NCI-H510A (cell line): ENCODE results near the gene TBC1D24.
A peak's percentile ranks its signal among the peaks of the same experiment; 100 is the strongest.

Experiments used
- DNase-seq: peaks from one replicate; lab custom pipeline; 2025; lab: John Stamatoyannopoulos, UW

TBC1D24 gene

GRCh38 chr16:2450535-2450934 is 24.4 kb upstream of the TBC1D24 start:
- DNase-seq, result no peak

DNA sequence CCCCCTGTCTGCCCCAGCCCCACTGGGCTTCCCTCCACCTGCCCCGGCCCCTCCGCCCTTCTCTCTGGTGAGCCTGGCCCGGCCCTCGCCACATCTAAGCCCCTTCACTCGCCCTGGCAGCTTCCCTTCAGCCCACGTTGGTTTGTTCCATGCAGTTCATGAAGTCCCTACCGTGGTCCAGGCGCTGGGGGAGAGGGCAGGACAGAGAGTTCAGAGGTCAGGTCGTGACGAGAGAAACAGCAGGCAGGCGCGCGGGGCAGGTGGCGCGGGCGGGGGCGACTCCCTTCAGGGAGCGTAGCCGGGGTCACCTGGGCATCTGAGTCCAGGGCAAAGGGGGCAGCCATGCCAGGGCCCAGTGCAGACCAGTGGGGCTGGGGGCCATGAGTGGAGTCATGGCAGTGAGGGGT is 23.9 kb upstream of the TBC1D24 start:
- DNase-seq, result no peak

DNA sequence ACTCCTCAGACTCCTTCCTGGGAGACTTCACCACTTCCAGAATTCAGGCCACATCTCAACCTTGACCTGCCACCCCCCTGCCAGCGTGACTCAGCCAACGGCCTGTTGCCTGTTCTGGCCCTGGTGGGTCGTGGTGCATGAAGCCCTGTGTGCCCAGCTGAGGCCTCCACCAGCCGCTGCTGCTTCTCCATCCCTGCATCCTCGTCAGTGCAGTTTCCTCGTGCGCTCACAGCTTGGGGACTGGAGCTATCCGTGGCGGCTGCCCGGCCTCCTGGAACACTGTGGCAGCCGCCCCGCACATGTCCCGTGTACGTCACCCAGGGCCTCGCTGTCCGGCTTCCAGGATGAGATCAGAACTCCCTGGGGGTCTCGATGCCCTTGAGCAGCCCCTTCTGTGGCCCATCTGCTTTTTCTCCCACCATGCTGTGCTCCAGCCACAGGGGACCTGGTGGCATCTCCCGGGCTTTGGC is 23.0 kb upstream of the TBC1D24 start:
- DNase-seq, result no peak

DNA sequence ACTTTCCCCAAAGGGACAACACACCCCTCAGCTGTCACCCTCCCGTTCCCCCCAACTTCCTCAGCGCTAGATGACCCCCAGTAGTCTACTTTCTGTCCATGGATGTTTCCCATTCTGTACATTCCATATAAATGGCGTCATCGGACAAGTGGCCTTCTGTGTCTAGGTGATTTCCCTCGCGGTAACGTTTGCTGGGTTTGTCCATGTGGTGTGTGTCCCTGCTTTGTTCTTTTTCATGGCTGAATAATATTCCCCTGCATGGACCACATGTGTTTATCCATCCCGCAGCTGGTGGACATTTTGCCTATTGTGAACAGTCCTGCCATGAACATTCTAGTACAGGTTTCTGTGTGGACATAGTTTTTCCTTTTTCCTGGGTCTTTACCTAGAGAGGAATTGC is 22.3 kb upstream of the TBC1D24 start:
- no peak for DNase-seq

DNA sequence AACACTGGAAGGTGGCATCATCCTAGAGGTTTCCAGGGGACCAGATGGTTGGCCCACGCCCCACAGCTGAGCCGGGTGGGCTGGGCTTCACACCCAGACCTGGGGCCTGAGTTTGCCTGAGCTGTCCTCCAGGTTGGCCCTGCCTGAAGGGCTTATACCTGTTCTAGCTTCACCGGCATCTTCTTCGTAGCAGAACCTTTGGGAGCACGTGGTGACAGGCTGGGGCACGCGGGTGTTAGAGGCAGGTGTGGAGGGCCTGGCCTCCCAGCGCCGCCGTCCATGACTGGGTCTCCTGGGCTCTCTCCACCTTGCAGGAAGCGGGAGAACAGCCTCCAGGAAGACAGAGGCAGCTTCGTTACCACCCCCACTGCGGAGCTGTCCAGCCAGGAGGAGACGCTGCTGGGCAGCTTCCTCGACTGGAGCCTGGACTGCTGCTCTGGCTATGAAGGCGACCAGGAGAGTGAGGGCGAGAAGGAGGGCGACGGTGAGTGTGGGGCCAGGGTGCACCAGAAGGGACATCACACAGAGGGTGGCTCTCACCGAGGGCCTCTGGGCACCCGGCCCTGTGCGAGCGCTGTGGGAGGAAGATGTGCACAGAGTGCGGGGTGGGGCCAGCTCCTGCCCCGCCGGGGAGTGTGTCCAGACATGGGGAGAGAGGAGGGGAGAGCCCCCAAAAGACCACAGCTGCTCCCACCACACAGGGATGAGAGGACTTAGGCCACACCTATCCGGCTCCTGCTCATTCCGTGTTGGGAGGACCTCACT is 19.7 kb upstream of the TBC1D24 start:
- DNase-seq, result no peak

- DNase-seq, result no peak
These were observed 18.3 kb upstream of the TBC1D24 start for GRCh38 chr16:2456551-2457153.

DNA sequence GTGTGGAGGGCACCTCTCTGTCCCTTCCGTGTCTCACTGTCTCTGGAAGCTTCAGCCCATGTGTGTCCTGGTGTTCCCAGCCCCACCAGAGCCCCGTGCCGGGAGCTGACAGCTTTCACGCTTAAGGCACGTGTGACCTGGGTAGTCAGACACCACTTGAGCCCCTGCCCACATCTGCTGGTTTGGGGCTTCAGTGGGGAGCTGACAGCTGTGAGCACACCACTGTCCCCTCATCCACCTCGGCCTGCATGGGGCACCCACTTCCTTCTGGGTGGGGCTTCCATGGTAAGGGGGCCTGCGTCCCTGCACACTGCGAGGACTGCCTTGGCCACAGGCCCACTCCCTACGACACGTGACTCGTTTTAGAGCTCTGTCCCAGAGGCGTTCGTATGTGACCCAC is 17.7 kb upstream of the TBC1D24 start:
- no peak for DNase-seq

GRCh38 chr16:2457946-2458345 is 17.0 kb upstream of the TBC1D24 start:
- DNase-seq, result no peak

DNA sequence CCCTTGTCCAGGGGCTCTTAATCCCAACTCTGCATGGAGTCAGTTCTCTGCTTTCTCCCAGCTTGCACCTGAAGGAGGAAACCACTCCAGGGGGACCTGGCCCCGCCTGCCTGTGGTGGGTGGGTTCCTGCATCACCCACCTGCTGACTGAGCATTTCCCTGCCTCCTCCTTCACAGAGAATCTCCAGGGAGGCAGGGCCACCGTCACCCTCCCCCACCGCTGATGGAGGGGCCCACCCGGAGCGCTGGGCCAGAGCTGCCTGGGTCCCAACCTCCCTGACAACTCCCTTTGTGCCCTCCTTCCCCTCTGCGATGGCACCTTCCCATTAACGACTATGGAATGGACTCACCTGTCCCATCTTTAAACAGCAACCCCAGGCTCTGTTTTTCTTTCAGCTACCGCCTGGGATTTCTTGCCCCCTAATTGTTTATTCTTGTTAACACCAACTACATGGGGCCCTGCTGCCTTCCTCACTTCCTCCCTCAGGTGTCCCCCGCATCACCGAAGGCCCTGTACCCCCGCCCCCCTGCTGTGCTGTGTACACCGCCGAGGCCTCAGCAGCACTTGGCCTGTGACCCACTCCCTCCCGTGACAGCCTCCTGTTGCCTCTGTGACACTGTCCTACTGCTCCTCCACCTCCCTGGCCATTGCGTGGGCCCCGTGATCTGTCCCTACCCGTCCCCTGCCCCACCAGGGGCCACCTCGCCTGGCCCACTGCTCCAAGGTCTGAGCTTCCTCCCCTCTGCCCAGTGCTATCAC is 15.9 kb upstream of the TBC1D24 start:
- DNase-seq, result no peak

DNA sequence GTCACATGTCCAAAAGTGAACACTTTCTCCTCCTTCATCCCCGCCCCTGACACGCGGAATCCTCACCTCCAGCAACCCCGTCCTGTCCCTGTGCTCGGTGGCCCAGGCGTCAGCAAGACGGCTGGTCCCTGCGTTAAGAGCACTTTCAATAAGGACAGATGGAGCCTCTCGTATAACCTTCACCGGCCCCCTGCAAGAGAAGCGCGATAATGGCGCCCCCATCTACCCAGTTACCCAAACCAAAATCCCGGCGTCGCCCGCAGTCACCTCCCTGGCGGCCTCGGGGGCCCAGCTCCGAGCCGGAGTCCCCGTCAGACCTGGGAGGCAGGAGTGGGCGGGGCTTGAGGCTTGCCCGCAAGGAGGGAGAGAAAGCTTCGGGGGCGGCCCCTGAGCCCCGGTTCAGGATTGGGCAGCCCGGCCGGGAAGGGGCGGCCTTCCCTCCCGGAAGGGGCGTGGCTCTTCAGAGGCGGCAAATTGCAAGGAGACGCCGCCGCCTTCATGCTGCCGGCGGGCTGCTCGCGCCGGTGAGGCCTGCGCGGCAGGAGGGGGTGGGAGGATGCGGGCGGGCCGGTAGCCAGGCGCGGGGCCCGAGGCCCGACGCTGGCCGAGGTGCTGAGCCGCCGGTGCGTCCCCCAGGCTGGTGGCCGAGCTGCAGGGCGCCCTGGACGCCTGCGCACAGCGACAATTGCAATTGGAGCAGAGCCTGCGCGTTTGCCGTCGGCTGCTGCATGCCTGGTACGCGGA is 15.1 kb upstream of the TBC1D24 start, which contains the start of gene TEDC2:
Gene TEDC2 (plus strand): TSS at position 463 of the 744 bp plus-strand sequence. CDS start 36 bp downstream, at position 499.
- DNase-seq, result peak; percentile 88

GRCh38 chr16:2460391-2460713 is 14.6 kb upstream of the TBC1D24 start:
- DNase-seq, result no peak

GRCh38 chr16:2460916-2461315 is 14.0 kb upstream of the TBC1D24 start:
- no peak for DNase-seq

DNA sequence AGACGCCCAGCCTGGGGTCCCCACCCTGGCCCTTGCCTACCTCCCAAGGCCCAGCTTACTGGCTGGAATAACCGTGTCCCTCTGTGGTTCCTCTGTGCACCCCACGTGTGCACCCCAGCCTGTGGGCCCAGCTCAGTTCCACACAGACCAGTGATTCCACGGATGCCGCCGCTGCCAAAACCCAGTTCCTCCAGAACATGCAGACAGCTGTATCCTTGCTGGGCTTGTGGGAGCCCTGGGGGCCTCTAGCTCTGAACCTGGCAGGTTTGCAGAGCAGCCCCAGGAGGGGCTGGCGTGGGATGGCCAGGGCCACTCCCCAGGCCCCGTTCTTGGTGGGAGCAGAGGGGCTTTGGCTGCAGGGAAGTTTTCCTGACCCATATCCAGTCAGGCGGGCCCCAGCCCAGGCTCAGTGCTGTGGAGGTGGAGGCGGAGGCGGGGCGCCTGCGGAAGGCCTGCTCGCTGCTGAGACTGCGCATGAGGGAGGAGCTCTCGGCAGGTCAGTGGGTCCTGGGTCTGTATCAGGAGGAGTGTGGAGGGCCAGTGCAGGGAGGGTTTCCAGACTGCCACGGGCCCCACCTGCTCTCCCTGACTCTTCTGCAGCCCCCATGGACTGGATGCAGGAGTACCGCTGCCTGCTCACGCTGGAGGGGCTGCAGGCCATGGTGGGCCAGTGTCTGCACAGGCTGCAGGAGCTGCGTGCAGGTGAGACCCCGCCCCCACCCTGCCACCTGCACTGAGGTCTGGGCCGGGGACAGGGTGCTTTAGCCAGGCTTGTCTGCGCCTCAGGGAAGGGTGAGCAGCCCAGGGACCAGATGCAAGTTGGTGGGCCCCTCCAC is 12.7 kb upstream of the TBC1D24 start:
- DNase-seq, result no peak

- no peak for DNase-seq
These were observed 10.6 kb upstream of the TBC1D24 start for GRCh38 chr16:2464333-2464732.

- no peak for DNase-seq
These were observed 9.1 kb upstream of the TBC1D24 start for GRCh38 chr16:2465653-2466415.

GRCh38 chr16:2466667-2467527 is 8.0 kb upstream of the TBC1D24 start:
- DNase-seq, result no peak

GRCh38 chr16:2467528-2468232 is 7.2 kb upstream of the TBC1D24 start:
- peak; percentile 78 for DNase-seq

DNA sequence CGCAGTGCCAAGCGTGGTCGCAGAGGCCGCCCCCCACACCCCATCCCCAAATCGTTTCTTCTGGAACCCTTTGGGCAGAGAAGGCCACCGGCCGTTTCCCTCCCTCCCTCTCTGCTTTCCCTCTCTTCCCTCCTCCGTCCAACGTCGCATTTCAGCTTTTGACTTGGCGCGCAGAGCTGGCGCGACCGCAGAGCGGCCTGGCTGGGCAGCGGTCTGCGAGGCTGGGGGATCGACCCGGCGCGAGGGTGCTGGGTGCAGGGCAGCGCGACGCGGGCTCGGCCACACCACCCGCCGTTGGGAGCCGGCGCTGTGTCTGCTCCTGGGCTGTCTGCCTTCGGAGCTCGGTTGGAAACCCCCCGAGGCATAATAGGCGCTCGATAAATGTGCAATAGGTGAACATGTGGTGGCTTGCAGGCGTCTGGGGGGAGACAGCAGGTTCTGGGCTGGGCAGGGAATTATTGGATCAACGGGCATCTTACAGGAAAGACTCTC is 6.6 kb upstream of the TBC1D24 start:
- DNase-seq, result no peak
